Ascending aorta (tissue), 2 donors: ENCODE results near the gene STAP2. TPM values are rescaled to one million over a fixed set of nuclear protein-coding genes. Genes with fewer than 3 reads are reported as not detected.

Experiments
- DNase-seq, 2 donors: peaks; one replicate each; pipeline ENCODE4 v3.0.0-alpha.2; 2019; ENCODE audit warnings: low spot score in 2 of 2
- H3K27ac ChIP-seq, 2 donors: fragments of 200-600 bp; sonication (generic); one replicate each; pipeline ENCODE4 v1.5.1; 2016 to 2017; ENCODE audit warnings: mild to moderate bottlenecking in 1 of 2
- H3K27me3 ChIP-seq: fragments of 200-600 bp; sonication (generic); one replicate; pipeline ENCODE4 v1.5.1; 2017
- H3K36me3 ChIP-seq, 2 donors: fragments of 200-600 bp; sonication (generic); one replicate each; pipeline ENCODE4 v1.5.1; 2016
- H3K4me1 ChIP-seq, 2 donors: fragments of 200-600 bp; sonication (generic); one replicate each; pipeline ENCODE4 v1.5.1; 2016 to 2017; ENCODE audit warnings: mild to moderate bottlenecking in 1 of 2
- H3K4me3 ChIP-seq, 2 donors: fragments of 200-600 bp; sonication (generic); one replicate each; pipeline ENCODE4 v1.5.1; 2016 to 2017; ENCODE audit warnings: mild to moderate bottlenecking in 1 of 2
- H3K9me3 ChIP-seq, 2 donors: fragments of 200-600 bp; sonication (generic); one replicate each; pipeline ENCODE4 v1.5.1; 2016
- CTCF ChIP-seq, 3 experiments: fragments of 200-600 bp in 2 of 3; fragments of 450-650 bp in 1 of 3; sonication (generic) in 2 of 3; IDR thresholded peaks; one replicate each; pipeline ENCODE4 v1.5.1; 2016 to 2019; ENCODE audit warnings: antibody characterized with exemption in 3 of 3, mild to moderate bottlenecking in 1 of 3, moderate library complexity in 1 of 3
- intact Hi-C: fragments of 100-400 bp; cut with DNase I; formaldehyde crosslinking; loops from one replicate; pipeline ENCODE4 v1.15.1; 2023
- total RNA-seq: library from RNA; depleted of rRNA; stranded (reverse); fragments of >200 nt; gene quantifications from one replicate; pipeline ENCODE4 v1.1.0, GENCODE V29; 2016

Gene STAP2
- total RNA-seq = 6.6 TPM

GRCh38 chr19:4338441-4339355 lies at the start of gene STAP2:
TSS of gene STAP2 (minus strand) at chr19:4338827. CDS start at chr19:4338753, 74 bp downstream.
- Histone ChIP-seq H3K9me3 (no peaks in the 10 kb centered on the region), H3K36me3 (no peaks in the 10 kb centered on the region), H3K4me3 (peak within 1 kb of the TSS; percentile 42 to 51), H3K27ac (no peak within 1 kb of the TSS), H3K27me3 (no peaks in the 10 kb centered on the region), H3K4me1 (peaks cover 0 to 4% of the 10 kb centered on the region in 2 donors)
- intact Hi-C loops = no loop called here
- DNase-seq = no peak
- TF ChIP-seq CTCF (IDR thresholded peaks at IDR 0.05) = no peak

GRCh38 chr19:4386041-4386782 lies 47.6 kb upstream of the STAP2 start:
- no peak overlapping the region for H3K27ac ChIP-seq
- H3K4me1 ChIP-seq = peaks cover 26 to 32% of the 10 kb centered on the region in 2 donors
- intact Hi-C loops = no loop called here
- no peak overlapping the region for H3K4me3 ChIP-seq
- TF ChIP-seq CTCF (IDR thresholded peaks at IDR 0.05) = no peak
- no peaks in the 10 kb centered on the region for H3K9me3 ChIP-seq
- no peaks in the 10 kb centered on the region for H3K27me3 ChIP-seq
- no peak for DNase-seq
- H3K36me3 ChIP-seq = peaks cover 0 to 5% of the 10 kb centered on the region in 2 donors

- no peak for DNase-seq
- Histone ChIP-seq H3K4me1 (peaks cover 20 to 24% of the 10 kb centered on the region in 2 donors), H3K36me3 (peaks cover 0 to 5% of the 10 kb centered on the region in 2 donors), H3K9me3 (no peaks in the 10 kb centered on the region), H3K27me3 (no peaks in the 10 kb centered on the region), H3K27ac (no peak overlapping the region), H3K4me3 (no peak overlapping the region)
- intact Hi-C loops = no loop called here
- TF ChIP-seq CTCF (IDR thresholded peaks at IDR 0.05) = no peak
Measured at GRCh38 chr19:4385291-4386040, 46.8 kb upstream of the STAP2 start.

GRCh38 chr19:4380254-4380727 lies 41.7 kb upstream of the STAP2 start:
- H3K36me3 ChIP-seq = peaks cover 0 to 3% of the 10 kb centered on the region in 2 donors
- intact Hi-C loops = no loop called here
- H3K9me3 ChIP-seq = no peaks in the 10 kb centered on the region
- no peak overlapping the region for H3K4me3 ChIP-seq
- H3K4me1 ChIP-seq = peaks cover 23 to 37% of the 10 kb centered on the region in 2 donors
- no peak for DNase-seq
- TF ChIP-seq CTCF (IDR thresholded peaks at IDR 0.05) = no peak
- H3K27ac ChIP-seq = peak overlapping the region in 1 of 2 donors; percentile 15
- no peaks in the 10 kb centered on the region for H3K27me3 ChIP-seq
